Measurements from ENCODE around the gene CCL27.

Gene CCL27

DNA sequence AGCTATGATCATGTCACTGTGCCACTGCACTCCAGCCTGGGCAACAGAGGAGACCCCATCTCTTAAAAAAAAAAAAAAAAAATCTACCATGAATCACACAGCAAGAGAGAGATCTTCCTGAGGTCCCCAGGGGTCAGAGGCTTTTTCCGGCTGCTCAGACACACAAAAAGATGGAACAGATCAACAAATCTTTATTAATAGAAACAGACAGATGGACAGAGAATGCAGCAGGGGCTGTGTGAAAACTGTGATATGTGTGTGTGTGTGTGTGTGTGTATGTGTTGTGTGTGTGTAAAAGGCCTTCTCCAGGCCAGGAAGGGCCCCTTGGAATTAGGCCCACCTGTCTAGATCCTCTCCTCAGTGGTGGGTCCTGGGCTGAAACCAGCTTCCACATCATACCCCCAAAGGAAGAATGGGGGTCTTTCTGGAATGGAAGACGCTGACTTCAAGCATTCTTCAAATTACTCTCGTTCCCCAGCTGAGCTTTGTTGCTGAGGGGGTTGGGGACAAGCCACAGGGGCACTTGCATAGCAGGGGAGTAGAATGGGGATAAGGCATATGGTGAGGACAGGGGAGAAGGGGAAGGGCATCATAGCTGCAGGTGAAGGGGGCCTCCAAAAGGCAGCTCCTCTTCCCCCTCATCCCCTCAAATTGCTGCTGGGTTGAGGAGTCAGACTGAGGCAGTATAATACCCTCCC, 27.8 kb downstream of the CCL27 start:
- TF ChIP-seq GATA1 (IDR thresholded peaks at IDR 0.05; ENCODE audit: low read depth, low read length) (no peak), POLR2A (IDR thresholded peaks at IDR 0.05; ENCODE audit: low read length) (no peak)
- no peak for DNase-seq

DNA sequence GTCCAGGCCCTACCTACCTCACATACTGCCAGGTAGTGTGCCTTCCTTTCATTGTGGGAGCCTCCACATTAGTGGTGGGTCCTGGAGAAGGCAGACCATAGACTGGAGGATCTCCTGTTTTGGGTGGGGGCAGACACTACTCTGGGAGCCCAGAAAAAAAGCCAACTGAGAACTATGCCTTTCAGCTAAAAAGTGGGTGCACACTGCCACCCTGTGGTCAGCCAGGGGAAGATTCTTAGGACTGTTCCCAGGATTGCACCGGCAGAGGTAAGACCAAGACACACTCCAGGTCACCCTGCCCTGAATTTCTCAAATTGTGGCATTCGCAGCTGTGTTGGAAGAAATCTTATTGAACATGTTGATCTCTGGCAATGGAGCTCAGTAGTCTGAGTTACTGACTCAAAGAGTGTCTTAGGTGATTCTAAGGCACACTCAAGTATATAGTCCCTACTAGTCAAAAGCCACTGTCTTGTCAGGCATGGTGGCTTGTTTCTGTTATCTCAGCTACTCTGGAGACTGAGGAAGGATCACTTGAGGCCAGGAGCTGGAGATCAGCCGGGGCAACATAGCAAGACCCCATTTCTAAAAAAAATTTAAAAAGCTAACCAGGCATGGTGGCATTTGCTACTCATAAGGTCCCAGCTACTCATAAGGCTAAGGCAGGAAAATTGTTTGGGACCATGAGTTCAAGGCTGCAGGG, 28.5 kb downstream of the CCL27 start:
- DNase-seq: peak; percentile 80 to 89
- no peak for TF ChIP-seq POLR2A (IDR thresholded peaks at IDR 0.05; ENCODE audit: low read length)
- no peak for TF ChIP-seq GATA1 (IDR thresholded peaks at IDR 0.05; ENCODE audit: low read depth, low read length)

- DNase-seq: no peak
- TF ChIP-seq POLR2A (IDR thresholded peaks at IDR 0.05; ENCODE audit: low read length) (no peak), GATA1 (IDR thresholded peaks at IDR 0.05; ENCODE audit: low read depth, low read length) (no peak)
Measured at GRCh38 chr9:34633166-34633565, 29.3 kb downstream of the CCL27 start.

DNA sequence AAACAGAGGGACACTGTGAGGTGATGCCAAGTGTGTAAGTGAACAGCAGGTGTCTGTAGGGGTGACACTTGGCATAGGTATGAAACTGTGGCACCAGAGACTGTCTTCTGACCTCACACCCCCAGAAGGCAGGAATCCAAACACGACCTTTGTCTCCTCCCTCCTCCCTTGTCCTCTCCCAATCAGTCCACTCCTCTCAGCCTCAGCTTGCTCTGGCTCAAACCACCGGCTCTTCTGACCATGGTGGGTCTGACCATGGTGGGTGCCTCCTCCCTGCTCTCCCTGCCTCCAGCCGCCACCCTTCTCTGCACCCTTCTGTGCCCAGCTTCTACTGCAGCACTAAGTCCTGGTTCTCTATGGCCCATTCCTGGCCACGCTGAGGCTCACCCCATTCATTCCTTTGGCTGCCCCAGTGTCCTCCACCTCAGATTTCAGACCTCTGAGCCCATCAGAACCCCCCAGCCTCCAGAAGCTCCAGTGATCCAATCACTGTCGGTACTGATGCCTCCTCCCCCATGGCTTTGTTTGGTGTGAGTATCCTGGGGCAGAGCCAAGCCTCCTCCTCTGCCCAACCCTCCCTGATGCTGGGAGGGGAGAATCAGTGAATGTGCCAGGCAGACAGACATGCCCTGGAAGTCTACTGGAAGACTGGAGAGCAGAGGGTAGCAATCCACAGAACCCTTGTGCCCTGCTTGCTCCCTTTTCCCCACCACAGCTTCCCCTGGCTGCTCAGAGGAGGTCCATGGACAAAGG, 31.9 kb downstream of the CCL27 start:
- TF ChIP-seq POLR2A (IDR thresholded peaks at IDR 0.05; ENCODE audit: low read length) (no peak), GATA1 (IDR thresholded peaks at IDR 0.05; ENCODE audit: low read depth, low read length) (no peak)
- no peak for DNase-seq

GRCh38 chr9:34629491-34629808, 33.0 kb downstream of the CCL27 start:
- DNase-seq: no peak
- no peak for TF ChIP-seq POLR2A (IDR thresholded peaks at IDR 0.05; ENCODE audit: low read length)
- TF ChIP-seq GATA1 (IDR thresholded peaks at IDR 0.05; ENCODE audit: low read depth, low read length): no peak

GRCh38 chr9:34628656-34629490, 33.6 kb downstream of the CCL27 start, which contains the start of gene ARID3C:
ARID3C (minus strand) TSS chr9:34629066; CDS start chr9:34628014, 1,052 bp downstream.
- peak; percentile 40 to 50 for DNase-seq
- no peak for TF ChIP-seq GATA1 (IDR thresholded peaks at IDR 0.05; ENCODE audit: low read depth, low read length)
- TF ChIP-seq POLR2A (IDR thresholded peaks at IDR 0.05; ENCODE audit: low read length): no peak

GRCh38 chr9:34627716-34628655, 34.5 kb downstream of the CCL27 start:
- no peak for DNase-seq
- TF ChIP-seq POLR2A (IDR thresholded peaks at IDR 0.05; ENCODE audit: low read length) (no peak), GATA1 (IDR thresholded peaks at IDR 0.05; ENCODE audit: low read depth, low read length) (no peak)

DNA sequence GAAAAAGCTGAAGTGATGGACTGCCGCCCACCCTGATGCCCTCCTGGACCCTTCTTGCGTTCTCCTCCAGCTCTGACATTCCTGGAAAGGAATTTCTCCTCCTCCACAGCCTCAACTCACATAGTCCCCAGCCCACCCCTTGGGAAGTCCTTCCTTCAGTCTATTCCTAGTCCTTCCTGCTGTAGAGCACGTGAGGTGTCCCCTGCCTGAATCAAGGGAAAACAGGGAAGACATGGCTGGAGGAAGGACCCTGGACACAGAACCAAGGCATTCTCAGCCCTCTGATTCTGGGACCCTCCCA, 37.3 kb downstream of the CCL27 start:
- no peak for TF ChIP-seq POLR2A (IDR thresholded peaks at IDR 0.05; ENCODE audit: low read length)
- TF ChIP-seq GATA1 (IDR thresholded peaks at IDR 0.05; ENCODE audit: low read depth, low read length): no peak
- DNase-seq: no peak

DNA sequence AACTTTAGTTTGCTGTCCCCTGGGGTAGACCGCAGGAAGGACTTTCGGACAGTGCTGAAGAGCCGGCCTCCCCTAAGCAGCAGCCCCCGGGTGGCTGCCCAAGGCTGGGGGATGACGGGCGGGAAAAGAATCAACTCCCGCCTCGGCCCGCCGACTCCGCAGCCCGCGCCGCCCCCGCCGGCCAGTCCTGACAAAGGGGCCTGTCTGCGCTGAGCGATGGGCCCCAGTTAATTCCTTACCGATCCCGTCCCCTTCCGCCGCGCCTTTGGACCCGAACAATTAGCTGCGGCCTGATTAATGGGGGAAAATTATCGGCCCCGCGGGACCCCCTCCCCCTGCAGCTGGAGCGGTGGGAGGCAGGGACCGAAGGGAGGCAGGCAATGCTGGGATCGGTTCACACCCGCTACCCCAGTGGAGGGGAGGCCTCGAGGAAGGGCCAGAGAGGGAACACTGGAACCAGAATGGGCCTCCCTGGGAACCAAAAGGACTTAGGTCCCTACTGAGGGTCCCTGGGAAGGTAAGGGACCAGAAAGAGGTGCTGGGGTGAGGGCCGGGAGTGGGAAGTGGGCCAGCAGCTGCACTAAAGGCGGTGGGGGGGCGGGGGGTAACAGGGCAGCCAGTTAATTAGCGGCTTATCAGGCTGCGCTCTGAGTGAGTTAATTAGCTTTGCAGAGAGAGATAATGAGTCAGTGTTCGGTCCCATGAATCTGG, 37.8 kb downstream of the CCL27 start:
- TF ChIP-seq POLR2A (IDR thresholded peaks at IDR 0.05; ENCODE audit: low read length): no peak
- no peak for TF ChIP-seq GATA1 (IDR thresholded peaks at IDR 0.05; ENCODE audit: low read depth, low read length)
- DNase-seq: no peak

- no peak for DNase-seq
- TF ChIP-seq GATA1 (IDR thresholded peaks at IDR 0.05; ENCODE audit: low read depth, low read length) (no peak), POLR2A (IDR thresholded peaks at IDR 0.05; ENCODE audit: low read length) (no peak)
Measured at GRCh38 chr9:34623374-34624235, 38.9 kb downstream of the CCL27 start.
